ENCODE results near the gene CHRM2.

The CHRM2 gene

GRCh38 chr7:136940917-136941316 is 72.5 kb downstream of the CHRM2 start:
- TF ChIP-seq GABPA (IDR thresholded peaks at IDR 0.05; ENCODE audit: low read depth) (no peak), REST (IDR thresholded peaks at IDR 0.05; ENCODE audit: insufficient replicate concordance, low read depth) (no peak), POLR2AphosphoS5 (IDR thresholded peaks at IDR 0.05; ENCODE audit: low read depth) (no peak), SPI1 (IDR thresholded peaks at IDR 0.05; ENCODE audit: borderline replicate concordance, low read depth) (no peak)
- TF ChIP-seq, protein P1, sequence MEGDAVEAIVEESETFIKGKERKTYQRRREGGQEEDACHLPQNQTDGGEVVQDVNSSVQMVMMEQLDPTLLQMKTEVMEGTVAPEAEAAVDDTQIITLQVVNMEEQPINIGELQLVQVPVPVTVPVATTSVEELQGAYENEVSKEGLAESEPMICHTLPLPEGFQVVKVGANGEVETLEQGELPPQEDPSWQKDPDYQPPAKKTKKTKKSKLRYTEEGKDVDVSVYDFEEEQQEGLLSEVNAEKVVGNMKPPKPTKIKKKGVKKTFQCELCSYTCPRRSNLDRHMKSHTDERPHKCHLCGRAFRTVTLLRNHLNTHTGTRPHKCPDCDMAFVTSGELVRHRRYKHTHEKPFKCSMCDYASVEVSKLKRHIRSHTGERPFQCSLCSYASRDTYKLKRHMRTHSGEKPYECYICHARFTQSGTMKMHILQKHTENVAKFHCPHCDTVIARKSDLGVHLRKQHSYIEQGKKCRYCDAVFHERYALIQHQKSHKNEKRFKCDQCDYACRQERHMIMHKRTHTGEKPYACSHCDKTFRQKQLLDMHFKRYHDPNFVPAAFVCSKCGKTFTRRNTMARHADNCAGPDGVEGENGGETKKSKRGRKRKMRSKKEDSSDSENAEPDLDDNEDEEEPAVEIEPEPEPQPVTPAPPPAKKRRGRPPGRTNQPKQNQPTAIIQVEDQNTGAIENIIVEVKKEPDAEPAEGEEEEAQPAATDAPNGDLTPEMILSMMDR (IDR thresholded peaks at IDR 0.05; ENCODE audit: insufficient read depth, low read length), result no peak
- H3K27ac ChIP-seq (replicated peaks), result no peak overlapping the region
- H3K27me3 ChIP-seq (ENCODE audit: insufficient read depth, poor library complexity, severe bottlenecking), result no peaks in the 10 kb centered on the region
- no peak overlapping the region for H3K4me3 ChIP-seq (replicated peaks; ENCODE audit: insufficient read depth, low read length)
- DNase-seq (ENCODE audit: low read depth in 1 of 2, low spot score in 1 of 2), result no peak

- TF ChIP-seq SPI1 (IDR thresholded peaks at IDR 0.05; ENCODE audit: borderline replicate concordance, low read depth) (no peak), POLR2AphosphoS5 (IDR thresholded peaks at IDR 0.05; ENCODE audit: low read depth) (no peak), GABPA (IDR thresholded peaks at IDR 0.05; ENCODE audit: low read depth) (no peak), REST (IDR thresholded peaks at IDR 0.05; ENCODE audit: insufficient replicate concordance, low read depth) (no peak)
- TF ChIP-seq, protein P1 (IDR thresholded peaks at IDR 0.05; ENCODE audit: insufficient read depth, low read length), result no peak
- H3K4me3 ChIP-seq (replicated peaks; ENCODE audit: insufficient read depth, low read length), result no peak overlapping the region
- DNase-seq (ENCODE audit: low read depth in 1 of 2, low spot score in 1 of 2), result no peak
- no peaks in the 10 kb centered on the region for H3K27me3 ChIP-seq (ENCODE audit: insufficient read depth, poor library complexity, severe bottlenecking)
- no peak overlapping the region for H3K27ac ChIP-seq (replicated peaks)
Observed at GRCh38 chr7:136941816-136942215, 73.4 kb downstream of the CHRM2 start.

DNA sequence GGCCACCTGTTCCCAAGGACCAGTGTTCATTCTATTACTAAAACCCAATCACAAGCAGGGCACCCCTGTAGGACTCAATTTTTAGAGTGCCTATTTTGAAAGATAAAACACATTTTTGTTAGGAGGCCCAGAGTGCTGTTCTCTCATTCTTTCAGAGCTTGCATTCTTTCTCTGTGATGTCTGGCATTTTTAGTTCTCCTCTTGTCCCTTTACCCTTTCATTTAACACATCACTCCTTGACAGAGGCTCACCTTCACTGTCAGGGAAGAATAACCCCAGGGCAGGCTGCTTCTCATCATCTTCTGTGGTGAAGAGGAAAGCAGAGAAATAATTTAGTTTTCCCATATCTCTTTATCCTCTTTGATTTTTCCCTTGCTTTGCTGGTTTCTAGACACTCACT is 73.9 kb downstream of the CHRM2 start:
- DNase-seq (ENCODE audit: low read depth in 1 of 2, low spot score in 1 of 2), result no peak
- Histone ChIP-seq H3K27ac (replicated peaks) (no peak overlapping the region), H3K4me3 (replicated peaks; ENCODE audit: insufficient read depth, low read length) (no peak overlapping the region), H3K27me3 (ENCODE audit: insufficient read depth, poor library complexity, severe bottlenecking) (no peaks in the 10 kb centered on the region)
- TF ChIP-seq POLR2AphosphoS5 (IDR thresholded peaks at IDR 0.05; ENCODE audit: low read depth) (no peak), SPI1 (IDR thresholded peaks at IDR 0.05; ENCODE audit: borderline replicate concordance, low read depth) (no peak), REST (IDR thresholded peaks at IDR 0.05; ENCODE audit: insufficient replicate concordance, low read depth) (no peak), GABPA (IDR thresholded peaks at IDR 0.05; ENCODE audit: low read depth) (no peak)
- TF ChIP-seq, protein P1 (IDR thresholded peaks at IDR 0.05; ENCODE audit: insufficient read depth, low read length), result no peak

Data from HL-60 (cell line).